ENCODE data around the gene RSRC1.

Gene RSRC1

GRCh38 chr3:158100681-158101080 lies 9.2 kb upstream of the RSRC1 start:
- no peak for DNase-seq (ENCODE audit: low read depth)
- TF ChIP-seq, protein P1, sequence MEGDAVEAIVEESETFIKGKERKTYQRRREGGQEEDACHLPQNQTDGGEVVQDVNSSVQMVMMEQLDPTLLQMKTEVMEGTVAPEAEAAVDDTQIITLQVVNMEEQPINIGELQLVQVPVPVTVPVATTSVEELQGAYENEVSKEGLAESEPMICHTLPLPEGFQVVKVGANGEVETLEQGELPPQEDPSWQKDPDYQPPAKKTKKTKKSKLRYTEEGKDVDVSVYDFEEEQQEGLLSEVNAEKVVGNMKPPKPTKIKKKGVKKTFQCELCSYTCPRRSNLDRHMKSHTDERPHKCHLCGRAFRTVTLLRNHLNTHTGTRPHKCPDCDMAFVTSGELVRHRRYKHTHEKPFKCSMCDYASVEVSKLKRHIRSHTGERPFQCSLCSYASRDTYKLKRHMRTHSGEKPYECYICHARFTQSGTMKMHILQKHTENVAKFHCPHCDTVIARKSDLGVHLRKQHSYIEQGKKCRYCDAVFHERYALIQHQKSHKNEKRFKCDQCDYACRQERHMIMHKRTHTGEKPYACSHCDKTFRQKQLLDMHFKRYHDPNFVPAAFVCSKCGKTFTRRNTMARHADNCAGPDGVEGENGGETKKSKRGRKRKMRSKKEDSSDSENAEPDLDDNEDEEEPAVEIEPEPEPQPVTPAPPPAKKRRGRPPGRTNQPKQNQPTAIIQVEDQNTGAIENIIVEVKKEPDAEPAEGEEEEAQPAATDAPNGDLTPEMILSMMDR (conservative IDR thresholded peaks at IDR 0.05; ENCODE audit: low read depth, low read length) = no peak
- H3K4me3 ChIP-seq (ENCODE audit: low read length) = no peak overlapping the region

GRCh38 chr3:158101335-158102241 lies 8.3 kb upstream of the RSRC1 start:
- TF ChIP-seq, protein P1 (conservative IDR thresholded peaks at IDR 0.05; ENCODE audit: low read depth, low read length) = no peak
- no peak for DNase-seq (ENCODE audit: low read depth)
- H3K4me3 ChIP-seq (ENCODE audit: low read length) = no peak overlapping the region

DNA sequence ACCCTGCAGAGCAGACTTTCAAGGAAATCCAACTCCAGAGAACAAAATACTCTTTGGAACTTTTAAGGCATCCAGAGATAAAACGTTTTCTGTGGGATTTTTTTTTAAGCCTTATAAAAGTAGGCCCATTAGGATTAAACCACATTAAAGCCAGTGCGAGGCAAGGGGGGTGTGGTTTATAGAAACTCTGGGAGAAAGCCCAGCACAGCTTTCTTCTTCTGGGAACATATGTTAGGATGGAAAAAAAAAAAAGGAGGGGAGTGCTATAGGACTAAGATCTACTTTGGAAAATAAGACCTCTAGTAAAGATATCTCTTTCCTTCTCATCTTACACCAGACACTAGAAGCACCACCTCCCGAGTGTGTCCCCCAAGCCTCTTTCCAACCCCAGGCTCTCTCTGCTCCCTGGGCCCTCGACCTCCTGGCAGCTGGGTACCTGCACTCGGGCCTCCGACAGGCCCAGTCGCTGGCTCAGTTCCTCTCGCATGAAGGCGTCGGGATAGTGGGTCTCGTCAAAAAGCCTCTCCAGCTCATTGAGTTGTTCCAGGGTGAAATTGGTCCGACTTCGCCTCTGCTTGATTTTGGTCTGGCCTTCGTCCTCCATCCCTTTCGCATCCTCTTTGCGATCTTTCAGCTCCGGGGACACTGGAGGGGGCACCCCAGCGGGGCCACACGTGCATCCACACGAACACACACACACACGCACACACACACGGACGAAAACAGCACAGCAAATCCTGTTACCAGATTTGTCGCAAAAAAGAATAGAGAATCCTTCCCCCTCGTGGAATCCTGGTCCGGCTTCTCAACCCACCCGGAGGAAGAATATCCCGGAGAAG lies 7.4 kb upstream of the RSRC1 start:
- TF ChIP-seq, protein P1 (conservative IDR thresholded peaks at IDR 0.05; ENCODE audit: low read depth, low read length) = no peak
- H3K4me3 ChIP-seq (ENCODE audit: low read length) = no peak overlapping the region
- no peak for DNase-seq (ENCODE audit: low read depth)

- TF ChIP-seq, protein P1 (conservative IDR thresholded peaks at IDR 0.05; ENCODE audit: low read depth, low read length) = no peak
- no peak for DNase-seq (ENCODE audit: low read depth)
- H3K4me3 ChIP-seq (ENCODE audit: low read length) = peak overlapping the region; percentile 20
These were observed 6.6 kb upstream of the RSRC1 start for GRCh38 chr3:158103081-158103886.

DNA sequence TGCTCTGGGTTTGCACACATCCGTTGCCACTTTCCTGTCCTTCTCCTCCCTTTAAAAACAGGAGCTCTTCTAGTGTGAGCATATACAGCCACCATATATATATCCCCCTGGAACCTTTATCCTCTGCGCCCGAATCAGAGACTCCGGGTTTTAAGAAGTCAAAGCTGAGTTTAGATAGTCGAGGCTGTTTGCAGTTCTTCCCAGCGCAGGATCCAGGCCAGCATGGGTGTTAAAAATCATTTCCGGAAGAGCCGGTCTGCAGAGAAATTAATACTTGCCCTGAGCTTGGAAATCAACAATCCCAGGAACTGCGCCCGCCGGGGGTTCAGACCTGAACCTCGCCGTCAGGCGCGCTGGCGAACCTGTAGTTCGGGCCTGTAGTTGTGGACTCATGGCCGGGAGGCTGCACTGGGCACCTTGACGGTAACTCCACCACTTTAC lies 6.0 kb upstream of the RSRC1 start:
- no peak for DNase-seq (ENCODE audit: low read depth)
- H3K4me3 ChIP-seq (ENCODE audit: low read length) = no peak overlapping the region
- TF ChIP-seq, protein P1 (conservative IDR thresholded peaks at IDR 0.05; ENCODE audit: low read depth, low read length) = no peak

- DNase-seq (ENCODE audit: low read depth) = no peak
- TF ChIP-seq, protein P1 (conservative IDR thresholded peaks at IDR 0.05; ENCODE audit: low read depth, low read length) = no peak
- H3K4me3 ChIP-seq (ENCODE audit: low read length) = no peak overlapping the region
These were observed 5.4 kb upstream of the RSRC1 start for GRCh38 chr3:158104431-158104921.

All from retinal pigment epithelial cell (primary cell).